ENCODE results near the gene CD2BP2.
A peak's percentile ranks its signal among the peaks of the same experiment; 100 is the strongest.

CD2BP2 gene

GRCh38 chr16:30395155-30395991 is 40.3 kb upstream of the CD2BP2 start, which contains the start of gene ZNF48:
Gene ZNF48 (plus strand): TSS chr16:30395420. CDS start chr16:30395795, 375 bp downstream.
- peak; percentile 52 to 72 for DNase-seq (ENCODE audit: low read depth in 1 of 2, low spot score in 1 of 2)
- Histone ChIP-seq H3K27me3 (ENCODE audit: insufficient read depth, poor library complexity, severe bottlenecking) (peaks cover 4% of the 10 kb centered on the region), H3K4me3 (replicated peaks; ENCODE audit: insufficient read depth, low read length) (peak within 1 kb of the TSS; percentile 85), H3K27ac (replicated peaks) (peak within 1 kb of the TSS; percentile 51)
- TF ChIP-seq, protein P1, sequence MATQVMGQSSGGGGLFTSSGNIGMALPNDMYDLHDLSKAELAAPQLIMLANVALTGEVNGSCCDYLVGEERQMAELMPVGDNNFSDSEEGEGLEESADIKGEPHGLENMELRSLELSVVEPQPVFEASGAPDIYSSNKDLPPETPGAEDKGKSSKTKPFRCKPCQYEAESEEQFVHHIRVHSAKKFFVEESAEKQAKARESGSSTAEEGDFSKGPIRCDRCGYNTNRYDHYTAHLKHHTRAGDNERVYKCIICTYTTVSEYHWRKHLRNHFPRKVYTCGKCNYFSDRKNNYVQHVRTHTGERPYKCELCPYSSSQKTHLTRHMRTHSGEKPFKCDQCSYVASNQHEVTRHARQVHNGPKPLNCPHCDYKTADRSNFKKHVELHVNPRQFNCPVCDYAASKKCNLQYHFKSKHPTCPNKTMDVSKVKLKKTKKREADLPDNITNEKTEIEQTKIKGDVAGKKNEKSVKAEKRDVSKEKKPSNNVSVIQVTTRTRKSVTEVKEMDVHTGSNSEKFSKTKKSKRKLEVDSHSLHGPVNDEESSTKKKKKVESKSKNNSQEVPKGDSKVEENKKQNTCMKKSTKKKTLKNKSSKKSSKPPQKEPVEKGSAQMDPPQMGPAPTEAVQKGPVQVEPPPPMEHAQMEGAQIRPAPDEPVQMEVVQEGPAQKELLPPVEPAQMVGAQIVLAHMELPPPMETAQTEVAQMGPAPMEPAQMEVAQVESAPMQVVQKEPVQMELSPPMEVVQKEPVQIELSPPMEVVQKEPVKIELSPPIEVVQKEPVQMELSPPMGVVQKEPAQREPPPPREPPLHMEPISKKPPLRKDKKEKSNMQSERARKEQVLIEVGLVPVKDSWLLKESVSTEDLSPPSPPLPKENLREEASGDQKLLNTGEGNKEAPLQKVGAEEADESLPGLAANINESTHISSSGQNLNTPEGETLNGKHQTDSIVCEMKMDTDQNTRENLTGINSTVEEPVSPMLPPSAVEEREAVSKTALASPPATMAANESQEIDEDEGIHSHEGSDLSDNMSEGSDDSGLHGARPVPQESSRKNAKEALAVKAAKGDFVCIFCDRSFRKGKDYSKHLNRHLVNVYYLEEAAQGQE (IDR thresholded peaks at IDR 0.05; ENCODE audit: insufficient replicate concordance, low read depth): peak; percentile 5
- TF ChIP-seq CTCF (IDR thresholded peaks at IDR 0.05; ENCODE audit: insufficient read depth, low read length) (no peak), POLR2AphosphoS5 (IDR thresholded peaks at IDR 0.05; ENCODE audit: low read depth) (no peak), SPI1 (IDR thresholded peaks at IDR 0.05; ENCODE audit: borderline replicate concordance, low read depth) (0 out of 2 replicates have a peak, but pooled peaks have one; percentile 22), GABPA (IDR thresholded peaks at IDR 0.05; ENCODE audit: low read depth) (peak; percentile 70)

GRCh38 chr16:30394592-30395154 is 39.6 kb upstream of the CD2BP2 start:
- Histone ChIP-seq H3K27me3 (ENCODE audit: insufficient read depth, poor library complexity, severe bottlenecking) (no peaks in the 10 kb centered on the region), H3K27ac (replicated peaks) (peak overlapping the region; percentile 51), H3K4me3 (replicated peaks; ENCODE audit: insufficient read depth, low read length) (peak overlapping the region; percentile 85)
- no peak for DNase-seq (ENCODE audit: low read depth in 1 of 2, low spot score in 1 of 2)
- TF ChIP-seq POLR2AphosphoS5 (IDR thresholded peaks at IDR 0.05; ENCODE audit: low read depth) (no peak), CTCF (IDR thresholded peaks at IDR 0.05; ENCODE audit: insufficient read depth, low read length) (no peak), SPI1 (IDR thresholded peaks at IDR 0.05; ENCODE audit: borderline replicate concordance, low read depth) (no peak), GABPA (IDR thresholded peaks at IDR 0.05; ENCODE audit: low read depth) (no peak)
- TF ChIP-seq, protein P1 (IDR thresholded peaks at IDR 0.05; ENCODE audit: insufficient replicate concordance, low read depth): no peak

DNA sequence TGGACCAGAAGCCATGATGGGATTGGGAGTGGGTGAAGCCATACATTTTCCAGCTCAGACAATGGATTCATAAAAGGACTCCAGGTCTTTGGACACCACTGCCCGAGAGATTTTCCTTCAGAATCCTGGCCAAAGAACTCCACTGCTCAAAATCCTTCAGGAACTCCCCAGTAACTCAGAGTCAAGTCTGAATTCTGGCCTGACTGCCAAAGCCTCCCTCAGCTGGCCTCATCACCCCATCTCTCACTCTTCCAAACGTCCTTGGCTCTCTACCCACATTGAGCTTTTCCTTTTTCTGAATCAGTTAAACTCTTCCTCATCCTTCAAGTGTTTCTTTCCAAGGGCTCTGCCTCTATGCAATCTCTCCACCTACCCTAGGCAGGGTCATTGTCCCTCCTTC is 28.4 kb upstream of the CD2BP2 start:
- Histone ChIP-seq H3K4me3 (replicated peaks; ENCODE audit: insufficient read depth, low read length) (no peak overlapping the region), H3K27me3 (ENCODE audit: insufficient read depth, poor library complexity, severe bottlenecking) (no peaks in the 10 kb centered on the region), H3K27ac (replicated peaks) (no peak overlapping the region)
- TF ChIP-seq, protein P1 (IDR thresholded peaks at IDR 0.05; ENCODE audit: insufficient replicate concordance, low read depth): no peak
- TF ChIP-seq POLR2AphosphoS5 (IDR thresholded peaks at IDR 0.05; ENCODE audit: low read depth) (no peak), SPI1 (IDR thresholded peaks at IDR 0.05; ENCODE audit: borderline replicate concordance, low read depth) (no peak), CTCF (IDR thresholded peaks at IDR 0.05; ENCODE audit: insufficient read depth, low read length) (no peak), GABPA (IDR thresholded peaks at IDR 0.05; ENCODE audit: low read depth) (no peak)
- DNase-seq (ENCODE audit: low read depth in 1 of 2, low spot score in 1 of 2): no peak

Measured in HL-60 (cell line).